Measurements from ENCODE around the gene LHPP.

LHPP gene

DNA sequence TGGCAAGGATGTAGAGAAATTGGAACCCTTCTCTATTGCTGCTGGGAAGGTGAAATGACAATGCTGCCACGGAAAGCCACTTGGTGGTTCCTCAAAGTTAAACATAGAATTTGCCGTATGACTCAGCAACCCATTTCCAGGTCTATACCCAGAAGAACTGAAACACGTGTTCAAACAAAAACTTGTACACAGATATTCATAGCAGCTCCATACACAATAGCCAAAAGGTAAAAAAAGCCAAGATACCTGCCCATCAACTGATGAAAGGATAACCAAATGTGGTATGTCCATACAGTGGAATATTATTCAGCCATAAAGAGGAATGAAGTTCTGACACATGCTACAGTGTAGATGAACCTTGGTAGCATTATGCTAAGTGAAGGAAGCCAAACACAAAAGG, 39.1 kb downstream of the LHPP start:
- no peak for DNase-seq

DNA sequence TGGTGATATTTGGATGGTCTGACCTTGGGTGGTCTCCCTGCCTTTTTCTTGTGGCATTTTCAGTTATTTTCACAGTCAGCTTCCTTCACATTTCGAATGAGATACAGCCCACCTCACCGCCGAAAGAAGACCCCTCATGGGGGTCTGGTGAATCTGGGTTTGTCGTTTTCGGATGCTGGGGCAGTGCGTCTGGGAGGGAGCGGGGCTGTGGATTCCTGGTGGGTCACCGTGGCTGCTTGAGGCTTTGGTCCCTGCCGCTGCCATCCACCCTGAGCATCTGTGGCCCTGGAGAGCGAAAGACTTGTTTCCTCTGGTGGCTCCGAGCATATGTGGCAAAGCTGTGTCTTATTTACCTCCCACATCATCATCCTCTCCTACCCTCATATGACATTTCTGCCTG, 43.1 kb downstream of the LHPP start:
- no peak for DNase-seq

DNA sequence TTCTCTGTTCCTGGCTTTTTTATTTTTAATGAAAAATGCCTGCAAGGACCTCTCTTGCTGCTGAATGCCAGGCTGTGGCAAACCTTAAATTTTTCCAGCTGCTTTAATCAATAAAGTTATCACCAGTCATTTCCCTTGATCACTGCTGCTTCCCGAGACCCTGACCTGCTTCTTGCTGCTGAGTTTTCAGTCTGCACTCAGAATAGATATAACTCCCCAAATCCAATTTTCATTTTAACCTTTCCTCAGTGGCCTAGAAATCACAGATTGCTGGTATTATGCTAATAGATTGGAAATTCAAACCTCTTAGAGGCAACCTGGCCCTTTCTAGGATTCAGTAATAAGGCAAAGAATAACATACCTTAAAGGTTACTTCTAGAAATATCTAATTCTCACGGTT, 43.7 kb downstream of the LHPP start:
- DNase-seq: no peak

- DNase-seq: peak; percentile 44
These were observed 46.5 kb downstream of the LHPP start for GRCh38 chr10:124508070-124508667.

DNA sequence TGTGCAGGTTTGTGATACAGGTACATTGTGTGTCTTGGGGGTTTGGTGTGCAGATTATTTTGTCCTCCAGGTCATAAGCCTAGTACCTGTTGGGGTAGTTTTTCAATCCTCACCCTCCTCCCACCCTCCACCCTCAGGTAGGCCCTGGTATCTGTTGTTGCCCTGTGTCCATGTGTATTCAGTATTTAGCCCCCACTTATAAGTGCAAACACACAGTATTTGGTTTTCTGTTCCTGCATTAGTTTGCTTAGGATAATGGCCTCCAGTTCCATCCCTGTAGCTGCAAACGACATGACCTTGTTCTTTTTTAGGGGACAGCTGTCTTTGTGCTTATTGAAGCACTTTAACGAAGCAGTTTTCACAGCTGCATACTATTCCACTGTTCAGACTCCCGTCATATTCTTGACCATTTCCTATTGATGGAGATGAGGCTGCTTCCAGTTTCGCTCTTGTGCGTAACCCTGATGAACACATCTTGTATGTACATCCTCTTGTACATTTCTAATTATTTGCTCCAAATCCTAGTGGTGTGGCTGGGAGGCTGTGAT, 47.4 kb downstream of the LHPP start:
- DNase-seq: no peak

DNA sequence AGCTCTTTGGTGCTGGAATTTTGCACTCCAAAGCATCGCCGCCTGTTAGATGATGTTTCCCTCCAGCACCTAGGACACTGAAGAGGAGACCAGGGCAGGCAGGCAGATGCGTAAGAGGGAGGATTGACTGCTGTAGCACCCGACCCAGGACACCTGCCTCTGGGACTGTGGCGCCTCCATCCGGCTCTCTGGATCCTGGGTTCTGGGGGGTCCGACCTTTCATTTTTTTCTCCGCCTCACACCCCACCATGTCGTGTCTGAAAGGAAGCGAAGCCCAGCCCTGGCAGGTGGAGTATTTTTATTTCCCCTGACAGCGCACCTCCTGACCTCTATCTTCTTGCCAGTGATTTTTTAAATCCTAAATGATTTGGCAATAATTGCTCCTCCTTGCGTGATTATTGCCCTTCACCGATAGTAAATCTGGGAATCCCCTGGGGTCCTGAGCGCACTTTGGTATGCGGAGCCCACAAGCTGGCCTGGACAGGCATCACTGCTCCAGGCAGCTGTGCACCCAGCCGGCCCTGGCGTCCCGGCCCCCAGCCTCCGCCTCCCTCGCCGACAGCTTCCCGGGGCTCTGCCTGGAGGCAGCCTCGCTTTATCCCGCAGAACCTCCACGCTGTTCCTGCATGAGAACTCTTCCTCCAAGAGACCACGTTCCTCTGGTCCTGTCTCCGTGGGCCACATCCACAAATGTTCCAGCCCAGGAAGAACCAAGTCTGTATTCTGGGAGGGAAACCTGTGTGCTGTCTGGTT, 48.4 kb downstream of the LHPP start:
- DNase-seq: peak; percentile 49

- DNase-seq: peak; percentile 45
These were observed 49.1 kb downstream of the LHPP start for GRCh38 chr10:124510759-124511158.

- peak; percentile 51 for DNase-seq
These were observed 49.8 kb downstream of the LHPP start for GRCh38 chr10:124511205-124512039.

GRCh38 chr10:124512040-124512428, 50.4 kb downstream of the LHPP start:
- no peak for DNase-seq

- DNase-seq: no peak
These were observed 51.0 kb downstream of the LHPP start for GRCh38 chr10:124512600-124512999.

- DNase-seq: peak; percentile 42
These were observed 53.8 kb downstream of the LHPP start for GRCh38 chr10:124515244-124515970.

DNA sequence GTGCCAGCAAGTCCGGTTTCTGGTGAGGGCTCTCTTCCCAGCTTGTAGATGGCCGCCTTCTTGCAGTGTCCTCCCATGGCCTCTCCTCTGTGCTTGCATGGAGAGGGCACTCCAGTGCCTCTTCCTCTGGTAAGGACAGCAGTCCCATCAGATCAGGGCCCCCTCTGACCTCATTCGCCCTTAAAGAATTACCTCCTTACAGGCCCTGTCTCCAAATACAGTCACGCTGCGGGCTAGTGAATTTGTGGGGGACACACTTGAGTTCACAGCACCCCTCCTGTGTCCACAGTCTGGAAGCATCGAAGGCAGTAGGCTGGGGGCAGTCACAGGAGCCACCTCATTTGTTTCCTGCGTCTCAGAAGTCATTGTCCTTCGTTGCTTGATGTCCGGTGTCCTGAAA, 54.6 kb downstream of the LHPP start:
- peak; percentile 49 for DNase-seq

DNA sequence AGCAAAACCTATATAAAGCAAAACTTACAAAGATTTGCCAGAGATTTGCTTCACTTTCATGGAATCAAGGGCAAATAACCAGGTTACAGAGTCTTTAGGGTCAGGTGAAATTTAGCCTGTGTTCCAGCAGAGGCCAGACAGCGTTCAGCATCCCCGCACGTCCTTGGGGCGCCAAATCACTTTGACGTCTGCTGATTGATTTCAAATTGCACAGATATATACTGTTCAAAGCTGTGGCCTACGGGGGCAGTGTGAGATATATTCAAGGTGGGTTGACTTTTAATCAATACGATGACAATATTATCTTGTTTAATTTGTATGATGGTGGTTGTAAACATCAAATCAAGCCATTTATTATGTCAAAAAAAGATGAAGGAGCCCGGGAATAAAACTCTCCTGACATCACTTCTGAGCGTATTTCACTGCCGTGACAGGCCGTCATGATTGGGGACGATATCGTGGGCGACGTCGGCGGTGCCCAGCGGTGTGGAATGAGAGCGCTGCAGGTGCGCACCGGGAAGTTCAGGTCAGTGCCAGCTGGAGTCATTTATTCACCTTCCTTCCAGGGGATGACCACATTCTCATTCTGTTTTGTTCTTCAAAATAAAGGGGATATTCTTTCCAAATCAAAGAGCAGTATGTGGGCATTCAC, 55.2 kb downstream of the LHPP start:
- no peak for DNase-seq

GRCh38 chr10:124517461-124517860, 55.8 kb downstream of the LHPP start:
- peak; percentile 48 for DNase-seq

GRCh38 chr10:124517931-124518330, 56.3 kb downstream of the LHPP start:
- peak; percentile 44 for DNase-seq

GRCh38 chr10:124518366-124518765, 56.7 kb downstream of the LHPP start:
- peak; percentile 45 for DNase-seq

GRCh38 chr10:124520558-124521428, 59.2 kb downstream of the LHPP start:
- DNase-seq: peak; percentile 48

DNA sequence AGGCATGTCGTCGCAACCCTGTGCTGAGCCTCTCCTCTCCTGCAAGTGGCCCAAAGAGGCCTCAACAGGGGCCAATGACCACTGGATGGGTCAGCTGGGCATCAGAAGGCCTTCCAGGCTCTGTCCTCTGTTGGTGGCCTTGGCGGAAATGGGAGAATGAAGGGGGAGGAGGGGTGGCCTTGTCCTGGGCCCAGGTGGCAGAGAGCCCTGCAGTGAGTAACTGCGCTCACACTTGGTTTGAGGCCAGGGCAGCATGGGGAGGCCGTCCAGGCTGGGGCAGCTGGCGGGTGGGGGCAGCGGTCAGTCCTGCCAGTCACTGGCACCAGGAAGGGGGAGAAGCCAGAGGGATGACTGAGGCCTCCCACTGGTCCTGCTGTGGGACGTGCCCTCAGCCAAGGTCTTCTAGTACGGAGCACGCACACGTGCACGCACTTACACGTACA, 59.8 kb downstream of the LHPP start:
- peak; percentile 45 for DNase-seq

DNA sequence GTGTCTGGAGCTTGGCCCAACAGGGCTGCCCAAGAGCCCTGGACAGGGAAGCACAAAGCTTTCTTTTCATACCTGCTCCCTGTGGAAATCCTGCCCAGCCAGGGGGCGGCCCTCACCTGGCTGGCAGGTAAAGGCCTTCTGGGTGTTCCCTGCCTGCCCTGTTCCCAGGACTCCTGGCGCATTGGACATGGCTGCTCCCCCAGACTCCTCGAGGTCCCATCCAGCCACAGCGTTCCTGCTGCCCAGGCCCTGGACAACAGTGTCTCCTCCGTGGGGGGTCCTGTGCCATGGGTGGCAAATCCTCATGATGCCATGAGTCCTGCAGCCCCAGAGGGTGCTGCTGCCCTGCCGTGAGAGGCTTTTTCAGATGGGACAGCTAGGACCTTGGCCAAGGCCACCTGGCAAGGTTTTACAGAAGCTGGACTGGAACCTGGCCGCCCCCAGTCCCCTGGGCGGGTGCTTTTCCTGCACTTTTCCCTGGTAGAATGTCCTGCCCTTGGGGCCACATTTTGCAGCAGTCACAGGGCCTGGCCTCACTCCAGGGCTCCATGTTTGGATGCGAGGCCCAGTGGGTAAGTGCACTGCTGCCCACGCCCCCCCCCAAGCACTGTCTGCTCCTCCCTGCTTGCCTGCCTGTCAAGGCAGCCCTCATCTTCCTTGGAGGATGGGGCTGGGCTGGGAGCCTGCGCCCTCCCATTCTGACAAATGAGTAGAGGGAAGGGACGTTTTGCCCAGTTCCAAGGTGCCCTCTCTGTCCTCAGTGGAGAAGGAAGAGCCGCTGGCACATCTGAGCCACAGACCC, 60.7 kb downstream of the LHPP start:
- DNase-seq: peak; percentile 43
